WTC11 (cell line): Measurements from ENCODE around the gene PLXDC1. TPM values are rescaled to one million over a fixed set of nuclear protein-coding genes. Genes with fewer than 3 reads are reported as not detected.
A peak's percentile ranks its signal among the peaks of the same experiment; 100 is the strongest.

ENCODE experiments used
- ATAC-seq: fragments of 200-7000 bp; cut with Tn5 transposase; 2 replicates; pipeline ENCODE4 v1.10.0; 2021; ENCODE audit warnings: mild to moderate bottlenecking, moderate library complexity
- CTCF ChIA-PET: fragments of 300-600 bp; sonication (Branson Sonifier 250); formaldehyde crosslinking; loops from one replicate; lab custom pipeline; 2021; ENCODE audit warnings: antibody characterized with exemption; lab: Charles Lee
- POLR2A ChIA-PET: fragments of 350-600 bp; sonication (Branson Sonifier 250); formaldehyde crosslinking; loops from one replicate; lab custom pipeline; 2021; ENCODE audit warnings: antibody characterized with exemption; lab: Charles Lee
- DNase-seq: peaks from one replicate; pipeline ENCODE4 v3.0.0; 2021; ENCODE audit warnings: low spot score
- H3K27ac Mint-ChIP-seq: 2 replicates; pipeline ENCODE4 v1.8.0; 2021; ENCODE audit warnings: mixed read lengths
- H3K27me3 Mint-ChIP-seq: 2 replicates; pipeline ENCODE4 v1.8.0; 2021; ENCODE audit warnings: low read depth, mild to moderate bottlenecking, moderate library complexity, mixed read lengths
- H3K36me3 Mint-ChIP-seq: 2 replicates; pipeline ENCODE4 v1.8.0; 2021; ENCODE audit warnings: mixed read lengths
- H3K4me1 Mint-ChIP-seq: 2 replicates; pipeline ENCODE4 v1.8.0; 2022; ENCODE audit warnings: mixed read lengths
- H3K4me3 Mint-ChIP-seq: 2 replicates; pipeline ENCODE4 v1.8.0; 2021; ENCODE audit warnings: mild to moderate bottlenecking, moderate library complexity, mixed read lengths
- H3K9me3 Mint-ChIP-seq: 2 replicates; pipeline ENCODE4 v1.8.0; 2021; ENCODE audit warnings: mixed read lengths
- ATF6 ChIP-seq: sonication (generic); formaldehyde crosslinking; IDR thresholded peaks from 2 replicates; pipeline ENCODE4 v1.8.1; 2023; ENCODE audit warnings: mild to moderate bottlenecking, missing genetic modification reagents
- ETV6 ChIP-seq: sonication (generic); formaldehyde crosslinking; IDR thresholded peaks from 2 replicates; pipeline ENCODE4 v1.8.1; 2022; ENCODE audit warnings: mild to moderate bottlenecking, missing genetic modification reagents
- GABPB1 ChIP-seq: sonication (generic); formaldehyde crosslinking; IDR thresholded peaks from 2 replicates; pipeline ENCODE4 v1.8.1; 2023; ENCODE audit warnings: mild to moderate bottlenecking, missing genetic modification reagents
- GRHL2 ChIP-seq: fragments of 250-450 bp; sonication (Bioruptor Pico); IDR thresholded peaks from 2 replicates; pipeline ENCODE4 v1.8.0; 2022; ENCODE audit warnings: mild to moderate bottlenecking, moderate library complexity; ENCODE audit not compliant: insufficient replicate concordance, severe bottlenecking
- MYBL2 ChIP-seq: sonication (generic); formaldehyde crosslinking; IDR thresholded peaks from 2 replicates; pipeline ENCODE4 v1.8.1; 2023; ENCODE audit warnings: mild to moderate bottlenecking, moderate library complexity, missing genetic modification reagents
- NR2C2 ChIP-seq: sonication (generic); formaldehyde crosslinking; IDR thresholded peaks from 2 replicates; pipeline ENCODE4 v1.8.0; 2022; ENCODE audit warnings: mild to moderate bottlenecking, missing genetic modification reagents
- PRRX2 ChIP-seq: fragments of 250-450 bp; sonication (Bioruptor Pico); IDR thresholded peaks from 2 replicates; pipeline ENCODE4 v1.8.0; 2021; ENCODE audit warnings: mild to moderate bottlenecking
- ZMAT4 ChIP-seq: fragments of 250-450 bp; sonication (Bioruptor Pico); IDR thresholded peaks from 2 replicates; pipeline ENCODE4 v1.9.0; 2021; ENCODE audit warnings: mild to moderate bottlenecking
- ZNF281 ChIP-seq: sonication (generic); formaldehyde crosslinking; IDR thresholded peaks from 2 replicates; pipeline ENCODE4 v1.8.0; 2023; ENCODE audit warnings: mild to moderate bottlenecking, missing genetic modification reagents
- ZNF532 ChIP-seq: fragments of 250-450 bp; sonication (Bioruptor Pico); IDR thresholded peaks from 2 replicates; pipeline ENCODE4 v1.9.0; 2021; ENCODE audit warnings: mild to moderate bottlenecking, borderline replicate concordance
- ZNF671 ChIP-seq: fragments of 250-450 bp; sonication (Bioruptor Pico); IDR thresholded peaks from 2 replicates; pipeline ENCODE4 v1.8.0; 2021; ENCODE audit warnings: mild to moderate bottlenecking
- ZSCAN18 ChIP-seq: fragments of 250-450 bp; sonication (Bioruptor Pico); IDR thresholded peaks from 2 replicates; pipeline ENCODE4 v2.1.2; 2022; ENCODE audit warnings: mild to moderate bottlenecking, moderate library complexity
- total RNA-seq: library from RNA; stranded (reverse); gene quantifications from 3 replicates; pipeline ENCODE4 v1.2.3, GENCODE V29; 2021
- TF ChIP-seq, protein P1 (sequence below): sonication (generic); formaldehyde crosslinking; IDR thresholded peaks from 2 replicates; pipeline ENCODE4 v1.8.0; 2022; ENCODE audit warnings: missing genetic modification reagents

The PLXDC1 gene
- total RNA-seq, 1 experiment from 2014 or later: 5.4 TPM

- POLR2A ChIA-PET: no interaction called here
- CTCF ChIA-PET: interaction anchor here (1.6 to 6.8 kb wide), 3 partner anchors 10 to 89 kb away, joined by 5 to 130 read pairs (median 13); partner anchors contain the start of gene ARL5C
- DNase-seq (no peak), ATAC-seq (no peak)
- Mint-ChIP-seq H3K4me3 (peak overlapping the region; percentile 100), H3K4me1 (peaks cover 17% of the 10 kb centered on the region), H3K27ac (no peak overlapping the region), H3K27me3 (peaks cover 24% of the 10 kb centered on the region), H3K36me3 (0 out of 2 replicates have a peak, but pooled peaks cover 2% of the 10 kb centered on the region), H3K9me3 (no peaks in the 10 kb centered on the region)
- TF ChIP-seq ETV6 (CRISPR knock-in tag) (no peak), ZNF281 (CRISPR knock-in tag) (no peak)
- TF ChIP-seq, protein P1, sequence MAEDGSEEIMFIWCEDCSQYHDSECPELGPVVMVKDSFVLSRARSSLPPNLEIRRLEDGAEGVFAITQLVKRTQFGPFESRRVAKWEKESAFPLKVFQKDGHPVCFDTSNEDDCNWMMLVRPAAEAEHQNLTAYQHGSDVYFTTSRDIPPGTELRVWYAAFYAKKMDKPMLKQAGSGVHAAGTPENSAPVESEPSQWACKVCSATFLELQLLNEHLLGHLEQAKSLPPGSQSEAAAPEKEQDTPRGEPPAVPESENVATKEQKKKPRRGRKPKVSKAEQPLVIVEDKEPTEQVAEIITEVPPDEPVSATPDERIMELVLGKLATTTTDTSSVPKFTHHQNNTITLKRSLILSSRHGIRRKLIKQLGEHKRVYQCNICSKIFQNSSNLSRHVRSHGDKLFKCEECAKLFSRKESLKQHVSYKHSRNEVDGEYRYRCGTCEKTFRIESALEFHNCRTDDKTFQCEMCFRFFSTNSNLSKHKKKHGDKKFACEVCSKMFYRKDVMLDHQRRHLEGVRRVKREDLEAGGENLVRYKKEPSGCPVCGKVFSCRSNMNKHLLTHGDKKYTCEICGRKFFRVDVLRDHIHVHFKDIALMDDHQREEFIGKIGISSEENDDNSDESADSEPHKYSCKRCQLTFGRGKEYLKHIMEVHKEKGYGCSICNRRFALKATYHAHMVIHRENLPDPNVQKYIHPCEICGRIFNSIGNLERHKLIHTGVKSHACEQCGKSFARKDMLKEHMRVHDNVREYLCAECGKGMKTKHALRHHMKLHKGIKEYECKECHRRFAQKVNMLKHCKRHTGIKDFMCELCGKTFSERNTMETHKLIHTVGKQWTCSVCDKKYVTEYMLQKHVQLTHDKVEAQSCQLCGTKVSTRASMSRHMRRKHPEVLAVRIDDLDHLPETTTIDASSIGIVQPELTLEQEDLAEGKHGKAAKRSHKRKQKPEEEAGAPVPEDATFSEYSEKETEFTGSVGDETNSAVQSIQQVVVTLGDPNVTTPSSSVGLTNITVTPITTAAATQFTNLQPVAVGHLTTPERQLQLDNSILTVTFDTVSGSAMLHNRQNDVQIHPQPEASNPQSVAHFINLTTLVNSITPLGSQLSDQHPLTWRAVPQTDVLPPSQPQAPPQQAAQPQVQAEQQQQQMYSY (CRISPR knock-in tag): peak; percentile 87
Observed at GRCh38 chr17:39155654-39156053, 4.2 kb upstream of the PLXDC1 start.

DNA sequence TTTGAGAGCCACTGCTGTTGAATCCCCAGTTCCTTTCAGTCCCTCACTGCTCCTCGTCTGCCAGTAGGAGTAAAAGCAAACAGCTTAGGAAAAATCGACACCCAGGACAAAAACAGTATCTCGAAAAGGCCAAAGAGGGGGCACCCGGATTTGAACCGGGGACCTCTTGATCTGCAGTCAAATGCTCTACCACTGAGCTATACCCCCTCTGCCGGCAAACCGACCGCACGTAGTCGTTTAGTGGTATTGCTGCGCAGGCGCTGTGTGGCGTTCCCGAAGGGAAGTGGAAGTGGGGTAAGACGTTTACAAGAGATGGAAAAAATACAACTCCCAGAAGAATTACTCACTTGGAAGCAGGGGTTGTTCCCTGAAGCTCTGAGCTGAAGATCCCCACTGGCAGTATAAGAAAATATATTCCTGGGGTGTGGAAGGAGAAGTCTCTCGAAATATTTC lies 2.2 kb upstream of the PLXDC1 start:
- Mint-ChIP-seq H3K4me1 (peaks cover 21% of the 10 kb centered on the region), H3K27me3 (peaks cover 43% of the 10 kb centered on the region), H3K27ac (peak overlapping the region; percentile 13), H3K36me3 (0 out of 2 replicates have a peak, but pooled peaks cover 2% of the 10 kb centered on the region), H3K4me3 (peak overlapping the region; percentile 100), H3K9me3 (no peaks in the 10 kb centered on the region)
- ATAC-seq: peak; percentile 22
- DNase-seq: peak; percentile 92
- TF ChIP-seq GABPB1 (CRISPR knock-in tag) (no peak), ZMAT4 (CRISPR knock-in tag) (0 out of 2 replicates have a peak, but pooled peaks have one; percentile 27)
- ChIA-PET CTCF (interaction anchor here (0.5 to 6.8 kb wide), 44 partner anchors 12 to 390 kb away, joined by 3 to 191 read pairs (median 6); partner anchors contain the start of genes ARL5C, FBXO47, LASP1 and LASP1NB), POLR2A (interaction anchor here (1.2 to 2.2 kb wide), 5 partner anchors 11 to 229 kb away, joined by 3 to 9 read pairs (median 5); no protein-coding TSS in a partner anchor)

DNA sequence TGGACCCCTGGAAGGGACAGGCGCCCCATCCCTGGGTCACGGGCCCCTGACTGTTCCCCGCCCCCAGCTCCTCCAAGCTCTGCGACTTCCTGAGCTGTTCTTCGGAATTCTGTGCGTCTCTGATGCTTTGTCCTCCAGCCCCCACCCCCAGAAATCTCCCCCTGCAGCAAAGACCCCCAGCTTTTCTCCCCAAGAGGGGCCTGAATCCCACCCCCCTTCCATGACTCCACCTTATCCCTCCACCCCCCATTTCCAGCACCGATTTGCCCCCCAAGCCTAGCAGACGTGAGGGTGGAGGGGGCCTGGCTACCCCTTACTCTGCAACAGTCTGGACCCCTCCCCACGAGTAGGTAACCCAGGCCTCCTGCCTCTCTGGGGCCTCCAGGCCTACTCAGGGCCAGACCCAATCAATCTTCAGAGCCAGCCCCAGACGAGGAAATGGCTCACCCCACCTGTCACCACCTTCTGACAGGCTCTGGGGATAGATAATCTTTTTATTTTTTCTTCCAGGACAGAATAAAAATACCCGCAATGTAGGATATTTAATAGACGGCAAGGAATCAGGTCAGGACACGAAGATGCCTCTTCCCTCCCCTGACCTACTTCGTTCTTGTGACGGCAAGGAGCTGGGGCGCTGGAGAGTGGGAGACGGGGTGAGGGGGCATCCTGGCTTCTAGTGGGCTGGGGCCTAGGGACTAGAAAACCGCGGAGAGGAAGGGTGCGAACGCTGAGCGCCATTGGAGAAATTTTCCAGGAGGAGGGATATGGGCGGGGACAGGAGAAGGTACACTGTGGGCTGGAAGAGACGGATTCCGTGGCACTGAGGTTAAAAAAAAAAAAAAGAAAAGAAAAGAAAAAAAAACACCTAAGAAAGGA lies 744 bp upstream of the PLXDC1 start:
- CTCF ChIA-PET: interaction anchor here (0.6 to 6.8 kb wide), 54 partner anchors 8 to 683 kb away, joined by 3 to 191 read pairs (median 6); partner anchors contain the start of genes ARL5C, FBXO47, LASP1 and LASP1NB
- Mint-ChIP-seq H3K9me3 (no peaks in the 10 kb centered on the region), H3K4me3 (peak overlapping the region; percentile 100), H3K27ac (no peak overlapping the region), H3K4me1 (peaks cover 24% of the 10 kb centered on the region), H3K27me3 (peaks cover 43% of the 10 kb centered on the region), H3K36me3 (0 out of 2 replicates have a peak, but pooled peaks cover 2% of the 10 kb centered on the region)
- DNase-seq (peak; percentile 40), ATAC-seq (peak; percentile 6)
- POLR2A ChIA-PET: interaction anchor here (0.8 to 2.2 kb wide), 4 partner anchors 23 to 228 kb away, joined by 4 to 6 read pairs (median 4); no protein-coding TSS in a partner anchor
- no peak for TF ChIP-seq MYBL2 (CRISPR knock-in tag)
- TF ChIP-seq PRRX2: no peak
- no peak for TF ChIP-seq ZSCAN18 (CRISPR knock-in tag)
- TF ChIP-seq GRHL2 (CRISPR knock-in tag): no peak
- no peak for TF ChIP-seq NR2C2 (CRISPR knock-in tag)
- no peak for TF ChIP-seq ZNF671
- TF ChIP-seq ZNF532: no peak
- TF ChIP-seq ATF6 (CRISPR knock-in tag): no peak
